IMR-90 (cell line): ENCODE data around the gene PTPN11. TPM values are rescaled to one million over a fixed set of nuclear protein-coding genes. Genes with fewer than 3 reads are reported as not detected.

Experiments
- ATAC-seq: fragments of 200-7000 bp; cut with Tn5 transposase; 2 replicates; pipeline ENCODE4 v1.9.1; 2020; ENCODE audit warnings: low read depth, mild to moderate bottlenecking, moderate library complexity
- BruUV-seq: library from RNA; stranded (reverse); fragments of 400-500 nt; replicated peaks from 2 replicates; lab custom pipeline; 2021; lab: Mats Ljungman, UMichigan
- CTCF ChIA-PET: fragments of 300-600 bp; formaldehyde crosslinking; extraction: SDS; loops from one replicate; lab custom pipeline; 2021; ENCODE audit warnings: antibody characterized with exemption; lab: Yijun Ruan, JAX
- POLR2A ChIA-PET: fragments of 300-600 bp; sonication (Branson Sonifier 250); formaldehyde crosslinking; loops from one replicate; lab custom pipeline; 2022; ENCODE audit warnings: antibody characterized with exemption; ENCODE audit not compliant: unreplicated experiment; lab: Charles Lee
- DNase-seq: peaks from one replicate; pipeline ENCODE4 v3.0.0; 2013
- H2AFZ ChIP-seq: replicated peaks from 2 replicates; pipeline ENCODE3; 2013; ENCODE audit warnings: low read length, mild to moderate bottlenecking; ENCODE audit not compliant: poor library complexity
- H2AK5ac ChIP-seq: 2 replicates; pipeline ENCODE4 v1.6.1; 2013; ENCODE audit warnings: low read depth, low read length, inconsistent platforms
- H2AK9ac ChIP-seq: replicated peaks from 2 replicates; pipeline ENCODE3; 2013; ENCODE audit warnings: mild to moderate bottlenecking, low read depth, low read length, moderate library complexity; ENCODE audit not compliant: poor library complexity
- H2BK120ac ChIP-seq: 2 replicates; pipeline ENCODE4 v1.6.1; 2013; ENCODE audit warnings: low read depth, low read length, inconsistent platforms
- H2BK15ac ChIP-seq: 3 replicates; pipeline ENCODE4 v1.6.1; 2013; ENCODE audit warnings: low read depth, low read length, inconsistent platforms
- H2BK20ac ChIP-seq: 2 replicates; pipeline ENCODE4 v1.6.1; 2013; ENCODE audit warnings: low read depth, mild to moderate bottlenecking, inconsistent platforms, low read length, moderate library complexity
- H2BK5ac ChIP-seq: 2 replicates; pipeline ENCODE4 v1.6.1; 2013; ENCODE audit warnings: mild to moderate bottlenecking, low read depth, low read length, inconsistent platforms; ENCODE audit not compliant: poor library complexity, severe bottlenecking
- H3K14ac ChIP-seq: replicated peaks from 2 replicates; pipeline ENCODE4 v1.6.1; 2013; ENCODE audit warnings: low read depth, low read length, inconsistent platforms
- H3K18ac ChIP-seq: 2 replicates; pipeline ENCODE4 v1.6.1; 2013; ENCODE audit warnings: low read depth, low read length, control low read depth
- H3K23ac ChIP-seq: 2 replicates; pipeline ENCODE4 v1.6.1; 2013; ENCODE audit warnings: low read depth, low read length, inconsistent platforms
- H3K27ac ChIP-seq: 2 replicates; pipeline ENCODE4 v1.5.1; 2013; ENCODE audit warnings: mild to moderate bottlenecking, control low read depth, low read length; ENCODE audit not compliant: insufficient read depth
- H3K27me3 ChIP-seq: 2 replicates; pipeline ENCODE4 v1.6.1; 2013; ENCODE audit warnings: low read length; ENCODE audit not compliant: control insufficient read depth, insufficient read depth
- H3K36me3 ChIP-seq: 2 replicates; pipeline ENCODE4 v1.6.1; 2013; ENCODE audit warnings: low read length, mixed read lengths; ENCODE audit not compliant: control insufficient read depth, insufficient read depth
- H3K4ac ChIP-seq: 2 replicates; pipeline ENCODE4 v1.6.1; 2013; ENCODE audit warnings: low read depth, low read length, inconsistent platforms
- H3K4me1 ChIP-seq: 2 replicates; pipeline ENCODE4 v1.6.1; 2013; ENCODE audit warnings: low read length, mixed read lengths; ENCODE audit not compliant: control insufficient read depth, insufficient read depth
- H3K4me2 ChIP-seq: 2 replicates; pipeline ENCODE4 v1.6.1; 2013; ENCODE audit warnings: low read depth, mild to moderate bottlenecking, control low read depth, low read length, moderate library complexity
- H3K4me3 ChIP-seq: 2 replicates; pipeline ENCODE4 v1.5.1; 2013; ENCODE audit warnings: low read depth, mild to moderate bottlenecking, control low read depth, low read length, moderate library complexity; ENCODE audit not compliant: insufficient read depth
- H3K56ac ChIP-seq: 2 replicates; pipeline ENCODE4 v1.6.1; 2013; ENCODE audit warnings: low read length, inconsistent platforms; ENCODE audit not compliant: insufficient read depth; ENCODE audit errors: extremely low read depth
- H3K79me1 ChIP-seq, 2 experiments: 2 replicates each; pipeline ENCODE4 v1.6.1; 2013; ENCODE audit warnings: low read length in 2 of 2, inconsistent platforms in 1 of 2, low read depth in 1 of 2
- H3K9ac ChIP-seq: 2 replicates; pipeline ENCODE4 v1.6.1; 2013; ENCODE audit warnings: low read depth, low read length, control low read depth
- H3K9me1 ChIP-seq: 2 replicates; pipeline ENCODE4 v1.6.1; 2013; ENCODE audit warnings: low read length, inconsistent platforms; ENCODE audit not compliant: insufficient read depth
- H3K9me3 ChIP-seq: 2 replicates; pipeline ENCODE4 v1.6.1; 2013; ENCODE audit warnings: low read length; ENCODE audit not compliant: control insufficient read depth, insufficient read depth
- H4K20me1 ChIP-seq: 2 replicates; pipeline ENCODE4 v1.6.1; 2013; ENCODE audit warnings: low read length, inconsistent platforms; ENCODE audit not compliant: insufficient read depth
- H4K5ac ChIP-seq: 2 replicates; pipeline ENCODE4 v1.6.1; 2013; ENCODE audit warnings: mild to moderate bottlenecking, low read depth, low read length, control low read depth
- H4K8ac ChIP-seq, 2 experiments: 2 replicates each; pipeline ENCODE4 v1.6.1; 2013; ENCODE audit warnings: low read depth in 2 of 2, low read length in 2 of 2, control low read depth in 1 of 2, inconsistent platforms in 1 of 2
- H4K91ac ChIP-seq: 2 replicates; pipeline ENCODE4 v1.6.1; 2013; ENCODE audit warnings: low read depth, low read length, inconsistent platforms; ENCODE audit not compliant: insufficient read depth
- BHLHE40 ChIP-seq: fragments of 150-350 bp; IDR thresholded peaks from 2 replicates; pipeline ENCODE4 v1.6.1; 2016; ENCODE audit warnings: mild to moderate bottlenecking, low read depth, low read length
- CEBPB ChIP-seq: IDR thresholded peaks from 2 replicates; pipeline ENCODE4 v1.6.1; 2012; ENCODE audit warnings: low read depth, low read length, improper control_type of control experiment
- CHD1 ChIP-seq: IDR thresholded peaks from 2 replicates; pipeline ENCODE4 v1.6.1; 2012; ENCODE audit warnings: low read depth, low read length, improper control_type of control experiment
- FOS ChIP-seq: fragments of 150-350 bp; IDR thresholded peaks from 2 replicates; pipeline ENCODE4 v1.6.1; 2016; ENCODE audit warnings: low read depth, low read length
- MAFK ChIP-seq: IDR thresholded peaks from 2 replicates; pipeline ENCODE4 v1.6.1; 2012; ENCODE audit warnings: low read depth, low read length, improper control_type of control experiment
- MAZ ChIP-seq: IDR thresholded peaks from 2 replicates; pipeline ENCODE4 v1.6.1; 2012; ENCODE audit warnings: low read depth, mild to moderate bottlenecking, low read length, improper control_type of control experiment, moderate library complexity, borderline replicate concordance
- MXI1 ChIP-seq: IDR thresholded peaks from 2 replicates; pipeline ENCODE4 v1.6.1; 2012; ENCODE audit warnings: low read depth, mild to moderate bottlenecking, low read length, moderate library complexity, borderline replicate concordance
- NFE2L2 ChIP-seq: fragments of 150-350 bp; IDR thresholded peaks from 2 replicates; pipeline ENCODE4 v1.6.1; 2016; ENCODE audit warnings: low read depth, mild to moderate bottlenecking, low read length
- POLR2A ChIP-seq: IDR thresholded peaks from 2 replicates; pipeline ENCODE4 v1.6.1; 2012; ENCODE audit warnings: mild to moderate bottlenecking, low read depth, low read length
- RAD21 ChIP-seq: IDR thresholded peaks from 2 replicates; pipeline ENCODE4 v1.6.1; 2012; ENCODE audit warnings: low read length, improper control_type of control experiment
- RCOR1 ChIP-seq: IDR thresholded peaks from 2 replicates; pipeline ENCODE4 v1.6.1; 2012; ENCODE audit warnings: mild to moderate bottlenecking, low read length, improper control_type of control experiment; ENCODE audit not compliant: insufficient replicate concordance
- RFX5 ChIP-seq: IDR thresholded peaks from 2 replicates; pipeline ENCODE4 v1.8.0; 2012; ENCODE audit warnings: low read depth, mild to moderate bottlenecking, low read length, moderate library complexity
- SMC3 ChIP-seq: fragments of 150-350 bp; IDR thresholded peaks from 2 replicates; pipeline ENCODE4 v1.6.1; 2016; ENCODE audit warnings: low read depth, mild to moderate bottlenecking, antibody characterized with exemption, low read length, moderate library complexity
- WGBS, 2 experiments: methylation state at CpG; one replicate each; pipeline versions ENCODE4 v1.1.5 to v1.1.7; 2013; ENCODE audit warnings: missing lambda C conversion rate in 2 of 2; ENCODE audit not compliant: insufficient read length in 1 of 2; ENCODE audit errors: extremely low coverage in 2 of 2; 5-methylcytosine and 5-hydroxymethylcytosine counted together
- dilution Hi-C: fragments of 300-500 bp; cut with HindIII; formaldehyde crosslinking; loops from one replicate; pipeline ENCODE4 v1.14.3; 2018; ENCODE audit warnings: low sequenced_read_pairs; ENCODE audit not compliant: unreplicated experiment
- in situ Hi-C: fragments of 300-500 bp; cut with MboI; formaldehyde crosslinking; loops from 3 replicates; pipeline ENCODE4 v1.14.3; 2019; ENCODE audit warnings: low sequenced_read_pairs, inconsistent platforms, mixed read lengths
- intact Hi-C: fragments of 100-400 bp; cut with micrococcal nuclease; formaldehyde crosslinking; loops from 2 replicates; pipeline ENCODE4 v1.10.0; 2022
- polyA plus RNA-seq, 3 experiments: library from polyadenylated mRNA; depleted of rRNA; stranded (reverse); fragments of >200 nt; gene quantifications; 2 replicates each; pipeline ENCODE4 v1.2.3, GENCODE V29; 2012; ENCODE audit warnings: low replicate concordance in 1 of 3
- total RNA-seq: library from RNA; depleted of rRNA; stranded (reverse); fragments of >200 nt; gene quantifications from 2 replicates; pipeline ENCODE4 v1.2.3, GENCODE V29; 2012
- TF ChIP-seq, protein P1 (sequence below): fragments of 150-350 bp; IDR thresholded peaks from 2 replicates; pipeline ENCODE4 v1.6.1; 2016; ENCODE audit warnings: low read depth, mild to moderate bottlenecking, low read length, moderate library complexity, borderline replicate concordance
- TF ChIP-seq, protein P2 (sequence below): conservative IDR thresholded peaks from 2 replicates; pipeline ENCODE4 v1.5.1; 2012; ENCODE audit warnings: mild to moderate bottlenecking, low read depth, low read length, improper control_type of control experiment
- TF ChIP-seq, protein P3 (sequence below): fragments of 150-350 bp; IDR thresholded peaks from 2 replicates; pipeline ENCODE4 v1.6.1; 2017; ENCODE audit warnings: mild to moderate bottlenecking, antibody characterized with exemption, low read length, low read depth

The PTPN11 gene
- total and polyA plus RNA-seq, 2 of the 4 experiments (the other 2 are of a cell fraction) = 52.9 to 135 TPM

DNA sequence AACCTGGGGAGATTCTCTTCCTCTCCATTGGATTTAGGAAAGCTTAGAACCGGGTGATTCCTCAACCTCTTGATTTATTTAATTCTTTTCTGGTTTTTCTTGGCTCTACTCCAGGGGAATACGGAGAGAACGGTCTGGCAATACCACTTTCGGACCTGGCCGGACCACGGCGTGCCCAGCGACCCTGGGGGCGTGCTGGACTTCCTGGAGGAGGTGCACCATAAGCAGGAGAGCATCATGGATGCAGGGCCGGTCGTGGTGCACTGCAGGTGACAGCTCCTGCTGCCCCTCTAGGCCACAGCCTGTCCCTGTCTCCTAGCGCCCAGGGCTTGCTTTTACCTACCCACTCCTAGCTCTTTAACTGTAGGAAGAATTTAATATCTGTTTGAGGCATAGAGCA, 67.6 kb downstream of the PTPN11 start:
- no peak overlapping the region for H4K5ac ChIP-seq
- no peak overlapping the region for H2BK20ac ChIP-seq
- no peaks in the 10 kb centered on the region for H3K27me3 ChIP-seq
- peaks cover 43% of the 10 kb centered on the region for H3K36me3 ChIP-seq
- H4K8ac ChIP-seq = no peak overlapping the region
- no peak overlapping the region for H2BK15ac ChIP-seq
- no peak overlapping the region for H3K18ac ChIP-seq
- no peak overlapping the region for H2AK9ac ChIP-seq
- ChIA-PET POLR2A (no interaction called here), CTCF (interaction anchor here (1.3 kb wide), 1 partner anchor 9 kb away, joined by 3 read pairs; no protein-coding TSS in a partner anchor)
- no peak overlapping the region for H3K4me2 ChIP-seq
- H3K14ac ChIP-seq = no peak overlapping the region
- no peaks in the 10 kb centered on the region; the same call in 1 of the 2 replicates for H4K20me1 ChIP-seq
- no peak overlapping the region for H3K9ac ChIP-seq
- no peak overlapping the region for H3K23ac ChIP-seq
- TF ChIP-seq RCOR1 (no peak), CEBPB (no peak), RAD21 (no peak), SMC3 (no peak), NFE2L2 (no peak), MAZ (no peak), POLR2A (no peak), RFX5 (no peak), BHLHE40 (no peak), FOS (no peak), CHD1 (no peak), MXI1 (no peak), MAFK (no peak)
- TF ChIP-seq, protein P1, sequence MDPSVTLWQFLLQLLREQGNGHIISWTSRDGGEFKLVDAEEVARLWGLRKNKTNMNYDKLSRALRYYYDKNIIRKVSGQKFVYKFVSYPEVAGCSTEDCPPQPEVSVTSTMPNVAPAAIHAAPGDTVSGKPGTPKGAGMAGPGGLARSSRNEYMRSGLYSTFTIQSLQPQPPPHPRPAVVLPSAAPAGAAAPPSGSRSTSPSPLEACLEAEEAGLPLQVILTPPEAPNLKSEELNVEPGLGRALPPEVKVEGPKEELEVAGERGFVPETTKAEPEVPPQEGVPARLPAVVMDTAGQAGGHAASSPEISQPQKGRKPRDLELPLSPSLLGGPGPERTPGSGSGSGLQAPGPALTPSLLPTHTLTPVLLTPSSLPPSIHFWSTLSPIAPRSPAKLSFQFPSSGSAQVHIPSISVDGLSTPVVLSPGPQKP = no peak
- TF ChIP-seq, protein P2, sequence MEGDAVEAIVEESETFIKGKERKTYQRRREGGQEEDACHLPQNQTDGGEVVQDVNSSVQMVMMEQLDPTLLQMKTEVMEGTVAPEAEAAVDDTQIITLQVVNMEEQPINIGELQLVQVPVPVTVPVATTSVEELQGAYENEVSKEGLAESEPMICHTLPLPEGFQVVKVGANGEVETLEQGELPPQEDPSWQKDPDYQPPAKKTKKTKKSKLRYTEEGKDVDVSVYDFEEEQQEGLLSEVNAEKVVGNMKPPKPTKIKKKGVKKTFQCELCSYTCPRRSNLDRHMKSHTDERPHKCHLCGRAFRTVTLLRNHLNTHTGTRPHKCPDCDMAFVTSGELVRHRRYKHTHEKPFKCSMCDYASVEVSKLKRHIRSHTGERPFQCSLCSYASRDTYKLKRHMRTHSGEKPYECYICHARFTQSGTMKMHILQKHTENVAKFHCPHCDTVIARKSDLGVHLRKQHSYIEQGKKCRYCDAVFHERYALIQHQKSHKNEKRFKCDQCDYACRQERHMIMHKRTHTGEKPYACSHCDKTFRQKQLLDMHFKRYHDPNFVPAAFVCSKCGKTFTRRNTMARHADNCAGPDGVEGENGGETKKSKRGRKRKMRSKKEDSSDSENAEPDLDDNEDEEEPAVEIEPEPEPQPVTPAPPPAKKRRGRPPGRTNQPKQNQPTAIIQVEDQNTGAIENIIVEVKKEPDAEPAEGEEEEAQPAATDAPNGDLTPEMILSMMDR = no peak
- TF ChIP-seq, protein P3, sequence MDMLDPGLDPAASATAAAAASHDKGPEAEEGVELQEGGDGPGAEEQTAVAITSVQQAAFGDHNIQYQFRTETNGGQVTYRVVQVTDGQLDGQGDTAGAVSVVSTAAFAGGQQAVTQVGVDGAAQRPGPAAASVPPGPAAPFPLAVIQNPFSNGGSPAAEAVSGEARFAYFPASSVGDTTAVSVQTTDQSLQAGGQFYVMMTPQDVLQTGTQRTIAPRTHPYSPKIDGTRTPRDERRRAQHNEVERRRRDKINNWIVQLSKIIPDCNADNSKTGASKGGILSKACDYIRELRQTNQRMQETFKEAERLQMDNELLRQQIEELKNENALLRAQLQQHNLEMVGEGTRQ = no peak
- H3K27ac ChIP-seq = no peak overlapping the region
- dilution Hi-C loops = no loop called here
- in situ Hi-C loops = no loop called here
- no TSS peak for BruUV-seq
- no peaks in the 10 kb centered on the region for H3K4me1 ChIP-seq
- no peak overlapping the region for H2BK5ac ChIP-seq
- H3K4me3 ChIP-seq = no peak overlapping the region
- WGBS, 2 experiments = 98% methylated on average over 8 of the region's 12 CpGs; no CpG with 5 or more reads in 1 of the 2 experiments
- H3K9me3 ChIP-seq = no peaks in the 10 kb centered on the region
- no peak overlapping the region for H2AFZ ChIP-seq
- DNase-seq (no peak), ATAC-seq (no peak)
- no peak overlapping the region for H3K4ac ChIP-seq
- intact Hi-C loops = no loop called here
- peaks cover 11 to 19% of the 10 kb centered on the region in 2 experiments for H3K79me1 ChIP-seq
- peaks cover 2% of the 10 kb centered on the region; the same call in 1 of the 2 replicates for H3K9me1 ChIP-seq
- H2BK120ac ChIP-seq = no peak overlapping the region
- H2AK5ac ChIP-seq = no peak overlapping the region
- no peak overlapping the region for H3K56ac ChIP-seq
- no peak overlapping the region for H4K91ac ChIP-seq
